ENCODE data around the gene FAM168A. TPM values are rescaled to one million over a fixed set of nuclear protein-coding genes. Genes with fewer than 3 reads are reported as not detected.
A peak's percentile ranks its signal among the peaks of the same experiment; 100 is the strongest.

Gene FAM168A
- total and polyA plus RNA-seq, 12 donors, result 7.7 to 41.8 (median 35.3) TPM

GRCh38 chr11:73374151-73374550, 223.8 kb downstream of the FAM168A start:
- H3K27ac ChIP-seq, result no peak overlapping the region
- intact Hi-C loops (cut with DNase I), result no loop called here
- H3K4me1 ChIP-seq (replicated peaks in 1 of 2), result peaks cover 5% of the 10 kb centered on the region in 2 donors
- no peak for TF ChIP-seq CTCF (IDR thresholded peaks at IDR 0.05)
- no peak for TF ChIP-seq POLR2A (IDR thresholded peaks at IDR 0.05)
- H3K27me3 ChIP-seq, result no peaks in the 10 kb centered on the region
- 78 to 91% (median 85%) methylated on average over 4 of the region's 4 CpGs for WGBS, 4 donors
- H3K4me3 ChIP-seq, result no peak overlapping the region
- H3K9me3 ChIP-seq (replicated peaks in 1 of 3), result no peaks in the 10 kb centered on the region
- no peak for DNase-seq
- no peaks in the 10 kb centered on the region for H3K36me3 ChIP-seq (replicated peaks in 1 of 2)

- no peak overlapping the region for H3K27ac ChIP-seq
- H3K4me3 ChIP-seq, result no peak overlapping the region
- no peaks in the 10 kb centered on the region for H3K36me3 ChIP-seq (replicated peaks in 1 of 2)
- peaks cover 5% of the 10 kb centered on the region in 2 donors for H3K4me1 ChIP-seq (replicated peaks in 1 of 2)
- H3K9me3 ChIP-seq (replicated peaks in 1 of 3), result no peaks in the 10 kb centered on the region
- intact Hi-C loops (cut with DNase I), result no loop called here
- no peak for DNase-seq
- 48 to 65% (median 59%) methylated on average over 5 to 6 of the region's 6 CpGs for WGBS, 4 donors
- H3K27me3 ChIP-seq, result no peaks in the 10 kb centered on the region
- TF ChIP-seq POLR2A (IDR thresholded peaks at IDR 0.05) (no peak), CTCF (IDR thresholded peaks at IDR 0.05) (peak in 1 of 6 experiments; percentile 1)
These were observed 225.4 kb downstream of the FAM168A start for GRCh38 chr11:73372375-73372993.

- peak overlapping the region in 1 of 5 donors; percentile 29 for H3K27ac ChIP-seq
- peaks cover 0 to 4% of the 10 kb centered on the region in 2 donors for H3K4me1 ChIP-seq (replicated peaks in 1 of 2)
- H3K36me3 ChIP-seq (replicated peaks in 1 of 2), result peaks cover 0 to 35% of the 10 kb centered on the region in 2 donors
- no peaks in the 10 kb centered on the region for H3K27me3 ChIP-seq
- no peak for TF ChIP-seq CTCF (IDR thresholded peaks at IDR 0.05)
- H3K4me3 ChIP-seq, result no peak overlapping the region
- WGBS, 4 donors, result 73 to 96% (median 81%) methylated on average over 9 to 20 of the region's 20 CpGs
- no peaks in the 10 kb centered on the region for H3K9me3 ChIP-seq (replicated peaks in 1 of 3)
- intact Hi-C loops (cut with DNase I), result no loop called here
- no peak for DNase-seq
These were observed 230.4 kb downstream of the FAM168A start for GRCh38 chr11:73367482-73368024.

GRCh38 chr11:73366953-73367352, 231.0 kb downstream of the FAM168A start:
- WGBS, 4 donors, result 63 to 74% (median 67%) methylated on average over 6 of the region's 6 CpGs
- Histone ChIP-seq H3K9me3 (replicated peaks in 1 of 3) (no peaks in the 10 kb centered on the region), H3K4me1 (replicated peaks in 1 of 2) (peaks cover 0 to 4% of the 10 kb centered on the region in 2 donors), H3K27me3 (no peaks in the 10 kb centered on the region), H3K36me3 (replicated peaks in 1 of 2) (peaks cover 0 to 41% of the 10 kb centered on the region in 2 donors), H3K27ac (no peak overlapping the region), H3K4me3 (no peak overlapping the region)
- intact Hi-C loops (cut with DNase I), result no loop called here
- DNase-seq, result no peak
- no peak for TF ChIP-seq CTCF (IDR thresholded peaks at IDR 0.05)
- no peak for TF ChIP-seq POLR2A (IDR thresholded peaks at IDR 0.05)
